GM19463 (cell line): ENCODE measurements around the gene EOGT.

Source experiments
- ATAC-seq: cut with Tn5 transposase; IDR thresholded peaks from one replicate; pipeline ENCODE4 v1.9.1; 2021; ENCODE audit warnings: mild to moderate bottlenecking, moderate library complexity; ENCODE audit not compliant: unreplicated experiment

Gene EOGT

DNA sequence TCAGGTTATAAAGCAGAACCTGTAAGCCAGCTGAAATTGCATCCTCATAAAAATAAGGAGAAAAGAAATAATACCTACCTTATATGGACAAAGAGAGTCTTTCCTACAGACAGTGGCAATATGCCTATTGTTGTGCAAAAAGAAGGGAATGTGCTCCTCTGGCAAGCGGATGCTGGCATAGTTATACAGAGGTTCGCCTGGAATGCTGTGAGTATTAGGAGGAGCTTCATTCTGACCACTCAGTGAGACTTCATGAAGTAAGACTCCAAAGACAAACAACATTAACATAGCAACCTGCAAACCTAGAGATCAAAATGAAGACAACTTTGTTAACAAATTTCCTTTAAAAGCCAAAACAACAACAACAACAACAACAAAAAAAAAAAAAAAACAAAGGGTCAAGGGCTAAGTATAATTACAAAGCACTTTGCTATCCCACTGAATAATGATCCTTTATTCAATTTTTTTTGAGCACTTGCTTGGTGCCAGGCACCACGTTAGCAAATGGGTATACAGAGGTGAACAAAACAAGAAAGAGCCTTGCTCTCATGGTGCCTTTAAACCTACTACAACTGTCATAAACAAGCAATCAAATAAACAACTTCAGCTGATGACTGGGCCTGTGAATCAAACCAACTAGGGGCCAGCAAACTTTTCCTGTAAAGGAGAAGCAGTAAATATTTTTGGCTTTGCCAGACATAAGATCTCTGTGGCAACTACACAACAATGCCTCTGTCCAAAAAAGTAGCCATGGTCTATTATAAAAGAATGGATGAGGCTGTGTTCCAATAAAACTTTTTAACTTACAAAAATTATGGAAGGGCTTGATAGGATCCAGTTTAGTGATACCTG is 3.7 kb downstream of the EOGT start:
- no peak for ATAC-seq

- ATAC-seq = no peak
Measured at GRCh38 chr3:69008980-69009379, 4.5 kb downstream of the EOGT start.

DNA sequence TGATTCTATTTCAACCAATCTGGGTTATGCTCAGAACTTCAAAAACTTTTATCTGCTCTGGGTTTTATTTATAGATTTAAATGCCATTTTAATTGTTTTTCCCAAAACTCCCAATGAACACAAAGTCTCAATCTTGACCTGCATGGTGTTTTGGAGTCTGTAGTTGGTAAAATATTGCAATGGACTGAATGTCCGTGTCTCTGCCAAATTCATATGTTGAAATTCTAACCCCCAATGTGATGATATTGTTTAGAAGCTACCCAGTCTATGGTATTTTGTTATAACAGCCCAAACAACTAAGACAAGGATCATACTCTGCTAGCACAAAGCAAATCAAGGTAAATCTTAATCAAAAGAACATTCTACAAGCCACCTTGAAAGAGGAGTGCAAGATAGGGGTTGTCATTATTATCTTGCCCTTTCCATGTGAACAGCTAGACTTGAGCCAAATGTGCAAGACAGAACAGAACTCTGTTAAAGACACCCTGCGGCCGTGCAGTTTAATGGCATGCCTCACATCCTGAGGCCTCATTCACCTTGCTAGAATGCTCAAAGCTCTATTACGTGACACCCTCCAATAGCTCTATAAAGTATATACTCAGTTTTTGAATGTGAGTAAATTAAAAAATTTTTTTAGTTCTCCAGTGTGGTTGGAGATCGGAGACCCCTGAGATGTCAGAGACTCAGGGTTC is 7.5 kb downstream of the EOGT start:
- ATAC-seq = no peak

GRCh38 chr3:69005071-69005790 is 8.3 kb downstream of the EOGT start:
- ATAC-seq = no peak

DNA sequence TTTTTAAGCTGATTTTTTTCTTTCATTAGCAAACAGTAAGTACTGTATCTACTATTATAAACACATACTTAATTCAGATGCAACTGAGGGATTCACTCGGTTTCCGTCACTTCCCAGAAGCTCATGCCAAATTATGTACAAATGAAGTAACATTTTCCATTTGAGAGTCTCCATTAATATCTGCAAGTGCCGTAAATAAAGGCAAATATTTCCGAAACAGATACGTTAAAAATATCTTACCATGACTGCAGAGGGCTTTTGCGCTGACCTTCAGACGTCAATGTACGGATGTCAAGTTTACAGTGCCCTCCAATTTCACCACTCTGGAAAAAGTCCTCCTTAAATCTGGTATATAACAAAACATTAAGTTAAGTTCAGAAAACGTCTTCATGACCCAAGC is 9.3 kb downstream of the EOGT start:
- ATAC-seq = no peak

GRCh38 chr3:68999605-69000004 is 13.9 kb downstream of the EOGT start:
- no peak for ATAC-seq

- no peak for ATAC-seq
Measured at GRCh38 chr3:68999158-68999557, 14.3 kb downstream of the EOGT start.

DNA sequence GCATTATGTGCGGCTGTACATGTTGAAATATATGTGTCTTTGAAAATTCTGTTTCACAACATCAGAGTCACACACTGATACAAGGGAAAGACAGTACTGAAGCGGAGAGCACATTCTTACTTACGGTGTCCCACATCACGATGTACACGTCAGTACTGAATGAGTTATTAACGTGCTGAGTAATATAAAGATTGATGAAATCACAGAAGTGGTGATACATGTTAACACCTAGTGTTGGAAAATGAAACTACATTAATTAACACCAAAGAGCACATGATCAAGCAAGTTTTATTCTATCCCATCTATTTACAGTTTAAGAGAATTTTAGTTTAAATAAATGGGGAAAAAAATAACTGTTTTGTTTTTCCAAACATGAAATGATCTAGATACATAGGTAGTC is 15.6 kb downstream of the EOGT start:
- no peak for ATAC-seq

DNA sequence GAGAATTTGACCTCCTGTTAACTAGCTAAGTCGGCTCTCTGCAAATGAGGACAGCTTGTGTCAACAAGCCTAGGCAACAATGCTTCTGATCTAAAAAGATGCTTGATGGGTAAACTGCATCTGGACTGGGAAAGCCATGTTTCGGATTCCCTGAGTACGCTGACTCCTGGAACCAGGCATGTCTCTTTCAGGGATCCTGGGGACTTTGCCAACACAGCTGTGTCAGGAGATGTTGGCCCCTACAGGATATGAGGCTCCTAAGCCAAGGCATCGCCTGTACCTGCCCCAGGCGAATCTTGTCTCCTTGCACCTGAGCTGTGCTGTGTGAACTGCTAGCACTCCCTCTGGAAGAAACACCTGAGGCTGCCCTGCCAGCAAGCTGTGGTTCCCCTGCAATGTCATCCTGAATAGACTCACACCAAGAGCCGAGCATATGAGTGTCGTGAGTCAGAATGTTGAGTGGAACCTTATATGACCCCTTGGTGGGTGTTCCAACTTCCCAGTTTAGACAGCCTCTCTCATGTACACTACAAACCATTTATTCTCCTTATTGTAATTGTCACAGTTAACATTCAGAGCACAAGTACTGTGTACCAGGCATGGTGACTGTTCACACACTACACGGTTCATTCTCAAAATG is 17.0 kb downstream of the EOGT start:
- no peak for ATAC-seq

DNA sequence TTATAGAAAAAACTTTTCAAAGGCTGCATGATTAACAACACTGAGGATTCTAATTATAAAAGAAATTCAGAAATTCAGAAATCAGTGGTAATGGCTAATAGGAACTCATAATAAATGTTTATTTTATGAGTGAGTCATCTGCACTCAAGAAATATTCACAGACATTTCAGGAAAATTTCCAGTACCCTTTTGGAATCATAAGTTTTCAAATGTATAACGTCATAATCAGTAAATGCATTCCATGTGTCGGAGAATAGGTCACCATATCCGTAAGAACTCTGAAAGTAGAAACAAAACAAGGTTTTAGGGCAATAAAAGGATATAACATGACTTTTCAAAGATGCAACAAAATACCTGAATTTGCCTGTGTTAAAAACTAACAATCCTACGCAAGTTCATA is 24.7 kb downstream of the EOGT start:
- no peak for ATAC-seq

DNA sequence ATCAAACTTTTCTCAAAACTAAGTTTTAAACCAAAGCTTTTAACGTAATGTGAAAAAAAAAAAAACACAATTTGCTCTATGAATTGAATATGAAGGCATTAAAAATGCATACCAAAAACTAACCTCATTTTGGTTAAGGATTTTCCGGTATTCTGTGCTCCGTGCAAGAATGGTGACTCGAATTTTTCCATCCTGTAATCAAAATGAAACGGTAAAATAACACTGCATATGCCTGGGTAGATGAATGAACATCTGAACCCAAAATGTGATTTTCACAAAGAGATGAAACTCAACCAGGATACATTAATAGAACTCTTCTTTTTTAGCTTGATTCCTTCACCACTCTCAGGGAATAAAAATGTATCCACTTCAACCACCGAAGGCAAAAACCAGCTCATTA is 26.2 kb downstream of the EOGT start:
- no peak for ATAC-seq

DNA sequence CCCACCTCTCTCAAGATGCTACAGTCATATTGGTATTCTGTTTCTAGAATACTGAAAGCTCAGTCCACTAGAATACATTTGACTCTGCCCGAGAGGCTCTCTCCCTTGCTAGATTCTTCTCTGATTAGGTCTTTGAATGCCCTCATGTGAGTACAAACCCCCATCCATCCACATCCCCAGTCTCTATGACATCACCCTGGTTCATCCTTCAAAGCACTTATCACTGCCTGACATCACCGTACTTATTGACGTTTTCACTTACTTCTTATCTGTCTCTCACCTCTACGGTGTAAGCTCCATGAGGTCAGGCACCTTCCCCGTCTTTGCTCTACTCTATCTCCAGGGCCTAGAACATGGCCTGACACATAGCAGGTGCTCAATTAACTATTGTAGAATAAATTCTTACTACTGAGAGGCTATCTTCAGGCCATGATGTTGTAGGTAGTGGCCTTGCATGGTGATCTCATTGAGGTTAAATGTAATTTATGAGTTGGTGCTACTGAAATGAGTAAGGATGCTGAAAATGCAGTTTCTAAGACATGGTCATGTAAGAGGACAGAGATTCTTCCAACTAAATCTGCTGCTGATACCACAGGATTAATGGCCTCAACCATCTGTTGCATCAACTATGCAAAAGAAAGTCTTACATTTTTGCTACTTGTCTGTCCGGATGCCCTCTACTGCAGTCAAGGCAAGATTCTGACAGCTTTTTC is 26.8 kb downstream of the EOGT start:
- no peak for ATAC-seq

- ATAC-seq = no peak
Measured at GRCh38 chr3:68985146-68985790, 28.2 kb downstream of the EOGT start.

- no peak for ATAC-seq
Measured at GRCh38 chr3:68984011-68984530, 29.4 kb downstream of the EOGT start.

DNA sequence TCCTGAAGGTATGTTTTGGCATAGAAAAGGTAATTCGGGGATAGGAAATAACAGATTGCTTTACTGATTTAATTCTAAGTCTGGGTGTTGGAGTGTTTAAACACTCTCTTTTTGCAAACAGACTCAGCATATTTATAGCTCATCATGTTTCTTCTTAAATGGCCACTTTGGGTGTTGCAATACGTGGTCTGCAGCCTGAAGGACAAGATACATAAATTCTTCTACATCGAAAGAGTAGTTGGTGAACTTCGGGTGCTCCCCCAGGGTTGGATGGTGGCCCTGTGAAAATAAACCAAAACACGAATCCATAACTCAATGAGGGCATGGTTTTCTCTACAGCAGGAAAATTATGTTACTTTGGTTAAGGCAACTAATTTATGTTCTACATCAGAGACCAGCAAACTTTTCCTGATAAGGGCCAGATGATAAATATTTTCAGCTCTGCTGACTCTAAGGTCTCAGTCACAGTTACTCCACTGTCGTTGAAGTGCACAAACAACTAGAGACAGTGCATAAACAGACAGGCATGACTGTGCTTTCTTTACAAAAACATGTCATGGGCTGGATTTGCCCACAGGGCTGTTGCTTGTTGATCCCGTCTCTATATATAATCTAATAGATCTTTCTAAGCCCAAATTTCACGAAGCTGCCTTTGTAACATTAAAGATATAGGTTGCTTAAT is 35.9 kb downstream of the EOGT start:
- ATAC-seq = no peak

DNA sequence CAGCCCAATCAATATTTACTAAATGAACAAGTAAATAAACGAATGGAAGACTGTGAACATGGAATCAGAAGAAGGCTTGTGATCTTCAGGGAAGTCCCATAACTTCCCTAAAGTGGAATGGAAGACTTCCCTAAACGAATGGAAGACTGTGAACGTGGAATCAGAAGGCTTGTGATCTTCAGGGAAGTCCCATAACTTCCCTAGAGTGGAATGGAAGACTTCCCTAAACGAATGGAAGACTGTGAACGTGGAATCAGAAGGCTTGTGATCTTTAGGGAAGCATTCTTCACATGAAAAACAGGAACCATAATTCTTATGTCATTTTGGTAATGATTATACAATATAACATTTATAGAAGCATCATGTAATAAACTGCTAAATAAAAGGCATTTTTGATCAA is 38.8 kb downstream of the EOGT start:
- ATAC-seq = no peak

DNA sequence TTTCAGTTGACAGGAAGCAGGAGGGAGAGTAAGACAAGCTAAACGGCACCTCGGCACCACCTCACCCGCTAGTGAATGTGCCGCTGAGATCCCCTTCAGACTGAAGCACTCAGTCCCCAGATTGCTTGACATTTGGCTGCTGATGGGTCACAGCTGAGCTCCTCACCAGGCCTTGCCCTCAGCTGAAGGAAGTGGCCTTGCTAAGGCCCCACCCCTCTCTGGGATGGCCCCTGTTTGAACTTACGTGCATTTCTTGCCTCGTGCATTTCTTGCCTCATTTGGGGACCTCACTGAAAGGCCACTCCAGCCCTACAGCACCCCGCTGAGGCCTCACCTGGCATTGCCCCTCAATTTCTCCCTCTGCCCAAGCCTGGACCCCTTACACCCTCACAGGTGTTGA is 39.8 kb downstream of the EOGT start:
- ATAC-seq = no peak

GRCh38 chr3:68972358-68972979 is 41.0 kb downstream of the EOGT start:
- ATAC-seq = peak; percentile 88

- ATAC-seq = no peak
Measured at GRCh38 chr3:68964694-68965093, 48.8 kb downstream of the EOGT start.
